HepG2 (cell line): Measurements from ENCODE around the gene WDR18. TPM values are rescaled to one million over a fixed set of nuclear protein-coding genes. Genes with fewer than 3 reads are reported as not detected.
A peak's percentile ranks its signal among the peaks of the same experiment; 100 is the strongest.

ENCODE experiments used
- EHMT2 ChIP-seq: fragments of 200-600 bp; sonication (generic); IDR thresholded peaks from 2 replicates; pipeline ENCODE4 v1.7.0; 2017; ENCODE audit warnings: antibody characterized with exemption, low read depth, low read length, borderline replicate concordance
- FUBP1 ChIP-seq: sonication (generic); formaldehyde crosslinking; IDR thresholded peaks from 2 replicates; pipeline ENCODE4 v1.5.1; 2020; ENCODE audit warnings: missing genetic modification reagents, mild to moderate bottlenecking, borderline replicate concordance
- IRX3 ChIP-seq: sonication (generic); formaldehyde crosslinking; IDR thresholded peaks from 2 replicates; pipeline ENCODE4 v1.8.1; 2023; ENCODE audit warnings: mild to moderate bottlenecking, low read depth, missing genetic modification reagents, borderline replicate concordance
- NRL ChIP-seq: sonication (generic); formaldehyde crosslinking; IDR thresholded peaks from 2 replicates; pipeline ENCODE4 v1.5.0; 2020; ENCODE audit warnings: missing genetic modification reagents, mild to moderate bottlenecking, moderate library complexity, borderline replicate concordance
- PRMT3 ChIP-seq: sonication (generic); formaldehyde crosslinking; IDR thresholded peaks from 2 replicates; pipeline ENCODE4 v1.8.1; 2022; ENCODE audit warnings: low read depth, mild to moderate bottlenecking, moderate library complexity, missing genetic modification reagents, borderline replicate concordance
- SNAI1 ChIP-seq: sonication (generic); formaldehyde crosslinking; IDR thresholded peaks from 2 replicates; pipeline ENCODE4 v1.5.0; 2020; ENCODE audit warnings: mild to moderate bottlenecking, missing genetic modification reagents, borderline replicate concordance
- TCF7 ChIP-seq: sonication (generic); IDR thresholded peaks from 2 replicates; pipeline ENCODE4 v1.6.1; 2016; ENCODE audit warnings: antibody characterized with exemption, low read depth
- TEAD2 ChIP-seq: sonication (generic); formaldehyde crosslinking; IDR thresholded peaks from 2 replicates; pipeline ENCODE4 v1.9.0; 2021; ENCODE audit warnings: missing genetic modification reagents
- ZNF207 ChIP-seq: fragments of 450-650 bp; IDR thresholded peaks from 2 replicates; pipeline ENCODE4 v1.6.1; 2016; ENCODE audit warnings: antibody characterized with exemption, borderline replicate concordance
- ZNF274 ChIP-seq: sonication (generic); formaldehyde crosslinking; IDR thresholded peaks from 2 replicates; pipeline ENCODE4 v1.5.1; 2020; ENCODE audit warnings: mild to moderate bottlenecking, missing genetic modification reagents
- ZNF337 ChIP-seq: sonication (generic); formaldehyde crosslinking; IDR thresholded peaks from 2 replicates; pipeline ENCODE4 v1.5.1; 2020; ENCODE audit warnings: missing genetic modification reagents, low read depth, mild to moderate bottlenecking, borderline replicate concordance
- ZNF644 ChIP-seq: IDR thresholded peaks from 2 replicates; pipeline ENCODE4 v1.6.1; 2016; ENCODE audit warnings: low read depth
- polyA plus RNA-seq, 8 experiments: library from polyadenylated mRNA; depleted of rRNA in 3 of 8; stranded (reverse) in 7 of 8; unstranded in 1 of 8; fragments of >200 nt; fragmentation: Illumina TruSeq in 4 of 8; extraction: Trizol in 4 of 8; gene quantifications; 2 replicates each; pipeline versions ENCODE4 v1.2.1 to v1.2.3, GENCODE V29; 2011 to 2016; ENCODE audit warnings: low read depth in 4 of 8, missing spikeins in 1 of 8, mixed read lengths in 1 of 8; ENCODE audit not compliant: insufficient read depth in 1 of 8
- total RNA-seq, 5 experiments: library from RNA; depleted of rRNA; stranded (reverse); fragments of >200 nt; fragmentation: Illumina TruSeq; extraction: Trizol; gene quantifications; 2 replicates each; pipeline ENCODE4 v1.2.3, GENCODE V29; 2016; ENCODE audit warnings: low read depth in 1 of 5
- TF ChIP-seq, protein P1 (sequence below): IDR thresholded peaks from 2 replicates; pipeline ENCODE4 v1.6.1; 2016
- TF ChIP-seq, protein P2 (sequence below): sonication (generic); formaldehyde crosslinking; IDR thresholded peaks from 2 replicates; pipeline ENCODE4 v1.5.0; 2020; ENCODE audit warnings: missing genetic modification reagents
- TF ChIP-seq, protein P3 (sequence below): sonication (generic); formaldehyde crosslinking; IDR thresholded peaks from 2 replicates; pipeline ENCODE4 v1.4.0; 2020; ENCODE audit warnings: mild to moderate bottlenecking, missing genetic modification reagents
- TF ChIP-seq, protein P4 (sequence below): sonication (generic); formaldehyde crosslinking; IDR thresholded peaks from 2 replicates; pipeline ENCODE4 v1.5.0; 2020; ENCODE audit warnings: missing genetic modification reagents

Gene WDR18
- total and polyA plus RNA-seq, 2 of the 13 experiments (the other 11 are each of a cell fraction or from before 2014, with no cell fraction given): 36.4 to 47.6 TPM

GRCh38 chr19:952680-953444 lies 31.3 kb upstream of the WDR18 start (continued):
- TF ChIP-seq FUBP1 (CRISPR knock-in tag) (no peak), TEAD2 (CRISPR knock-in tag) (no peak), NRL (CRISPR knock-in tag) (no peak), TCF7 (peak; percentile 91), ZNF207 (no peak), IRX3 (no peak; the same call in 1 of the 2 replicates), ZNF337 (CRISPR knock-in tag) (no peak), SNAI1 (CRISPR knock-in tag) (peak; percentile 86; the same call in 1 of the 2 replicates), PRMT3 (CRISPR knock-in tag) (no peak), ZNF644 (CRISPR knock-in tag) (no peak), ZNF274 (CRISPR knock-in tag) (peak; percentile 53; the same call in 1 of the 2 replicates), EHMT2 (no peak)
- TF ChIP-seq, protein P1, sequence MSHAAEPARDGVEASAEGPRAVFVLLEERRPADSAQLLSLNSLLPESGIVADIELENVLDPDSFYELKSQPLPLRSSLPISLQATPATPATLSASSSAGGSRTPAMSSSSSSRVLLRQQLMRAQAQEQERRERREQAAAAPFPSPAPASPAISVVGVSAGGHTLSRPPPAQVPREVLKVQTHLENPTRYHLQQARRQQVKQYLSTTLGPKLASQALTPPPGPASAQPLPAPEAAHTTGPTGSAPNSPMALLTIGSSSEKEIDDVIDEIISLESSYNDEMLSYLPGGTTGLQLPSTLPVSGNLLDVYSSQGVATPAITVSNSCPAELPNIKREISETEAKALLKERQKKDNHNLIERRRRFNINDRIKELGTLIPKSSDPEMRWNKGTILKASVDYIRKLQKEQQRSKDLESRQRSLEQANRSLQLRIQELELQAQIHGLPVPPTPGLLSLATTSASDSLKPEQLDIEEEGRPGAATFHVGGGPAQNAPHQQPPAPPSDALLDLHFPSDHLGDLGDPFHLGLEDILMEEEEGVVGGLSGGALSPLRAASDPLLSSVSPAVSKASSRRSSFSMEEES: peak; percentile 89
- TF ChIP-seq, protein P2, sequence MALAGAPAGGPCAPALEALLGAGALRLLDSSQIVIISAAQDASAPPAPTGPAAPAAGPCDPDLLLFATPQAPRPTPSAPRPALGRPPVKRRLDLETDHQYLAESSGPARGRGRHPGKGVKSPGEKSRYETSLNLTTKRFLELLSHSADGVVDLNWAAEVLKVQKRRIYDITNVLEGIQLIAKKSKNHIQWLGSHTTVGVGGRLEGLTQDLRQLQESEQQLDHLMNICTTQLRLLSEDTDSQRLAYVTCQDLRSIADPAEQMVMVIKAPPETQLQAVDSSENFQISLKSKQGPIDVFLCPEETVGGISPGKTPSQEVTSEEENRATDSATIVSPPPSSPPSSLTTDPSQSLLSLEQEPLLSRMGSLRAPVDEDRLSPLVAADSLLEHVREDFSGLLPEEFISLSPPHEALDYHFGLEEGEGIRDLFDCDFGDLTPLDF (CRISPR knock-in tag): peak; percentile 58; the same call in 1 of the 2 replicates
- TF ChIP-seq, protein P3, sequence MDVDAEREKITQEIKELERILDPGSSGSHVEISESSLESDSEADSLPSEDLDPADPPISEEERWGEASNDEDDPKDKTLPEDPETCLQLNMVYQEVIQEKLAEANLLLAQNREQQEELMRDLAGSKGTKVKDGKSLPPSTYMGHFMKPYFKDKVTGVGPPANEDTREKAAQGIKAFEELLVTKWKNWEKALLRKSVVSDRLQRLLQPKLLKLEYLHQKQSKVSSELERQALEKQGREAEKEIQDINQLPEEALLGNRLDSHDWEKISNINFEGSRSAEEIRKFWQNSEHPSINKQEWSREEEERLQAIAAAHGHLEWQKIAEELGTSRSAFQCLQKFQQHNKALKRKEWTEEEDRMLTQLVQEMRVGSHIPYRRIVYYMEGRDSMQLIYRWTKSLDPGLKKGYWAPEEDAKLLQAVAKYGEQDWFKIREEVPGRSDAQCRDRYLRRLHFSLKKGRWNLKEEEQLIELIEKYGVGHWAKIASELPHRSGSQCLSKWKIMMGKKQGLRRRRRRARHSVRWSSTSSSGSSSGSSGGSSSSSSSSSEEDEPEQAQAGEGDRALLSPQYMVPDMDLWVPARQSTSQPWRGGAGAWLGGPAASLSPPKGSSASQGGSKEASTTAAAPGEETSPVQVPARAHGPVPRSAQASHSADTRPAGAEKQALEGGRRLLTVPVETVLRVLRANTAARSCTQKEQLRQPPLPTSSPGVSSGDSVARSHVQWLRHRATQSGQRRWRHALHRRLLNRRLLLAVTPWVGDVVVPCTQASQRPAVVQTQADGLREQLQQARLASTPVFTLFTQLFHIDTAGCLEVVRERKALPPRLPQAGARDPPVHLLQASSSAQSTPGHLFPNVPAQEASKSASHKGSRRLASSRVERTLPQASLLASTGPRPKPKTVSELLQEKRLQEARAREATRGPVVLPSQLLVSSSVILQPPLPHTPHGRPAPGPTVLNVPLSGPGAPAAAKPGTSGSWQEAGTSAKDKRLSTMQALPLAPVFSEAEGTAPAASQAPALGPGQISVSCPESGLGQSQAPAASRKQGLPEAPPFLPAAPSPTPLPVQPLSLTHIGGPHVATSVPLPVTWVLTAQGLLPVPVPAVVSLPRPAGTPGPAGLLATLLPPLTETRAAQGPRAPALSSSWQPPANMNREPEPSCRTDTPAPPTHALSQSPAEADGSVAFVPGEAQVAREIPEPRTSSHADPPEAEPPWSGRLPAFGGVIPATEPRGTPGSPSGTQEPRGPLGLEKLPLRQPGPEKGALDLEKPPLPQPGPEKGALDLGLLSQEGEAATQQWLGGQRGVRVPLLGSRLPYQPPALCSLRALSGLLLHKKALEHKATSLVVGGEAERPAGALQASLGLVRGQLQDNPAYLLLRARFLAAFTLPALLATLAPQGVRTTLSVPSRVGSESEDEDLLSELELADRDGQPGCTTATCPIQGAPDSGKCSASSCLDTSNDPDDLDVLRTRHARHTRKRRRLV (CRISPR knock-in tag): peak; percentile 91
- TF ChIP-seq, protein P4, sequence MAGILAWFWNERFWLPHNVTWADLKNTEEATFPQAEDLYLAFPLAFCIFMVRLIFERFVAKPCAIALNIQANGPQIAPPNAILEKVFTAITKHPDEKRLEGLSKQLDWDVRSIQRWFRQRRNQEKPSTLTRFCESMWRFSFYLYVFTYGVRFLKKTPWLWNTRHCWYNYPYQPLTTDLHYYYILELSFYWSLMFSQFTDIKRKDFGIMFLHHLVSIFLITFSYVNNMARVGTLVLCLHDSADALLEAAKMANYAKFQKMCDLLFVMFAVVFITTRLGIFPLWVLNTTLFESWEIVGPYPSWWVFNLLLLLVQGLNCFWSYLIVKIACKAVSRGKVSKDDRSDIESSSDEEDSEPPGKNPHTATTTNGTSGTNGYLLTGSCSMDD (CRISPR knock-in tag): no peak
